Measurements from ENCODE around the gene DUSP8. TPM values are rescaled to one million over a fixed set of nuclear protein-coding genes. Genes with fewer than 3 reads are reported as not detected.

Gene DUSP8
- total RNA-seq, 1 donor from 2014 or later, result 10.5 TPM

DNA sequence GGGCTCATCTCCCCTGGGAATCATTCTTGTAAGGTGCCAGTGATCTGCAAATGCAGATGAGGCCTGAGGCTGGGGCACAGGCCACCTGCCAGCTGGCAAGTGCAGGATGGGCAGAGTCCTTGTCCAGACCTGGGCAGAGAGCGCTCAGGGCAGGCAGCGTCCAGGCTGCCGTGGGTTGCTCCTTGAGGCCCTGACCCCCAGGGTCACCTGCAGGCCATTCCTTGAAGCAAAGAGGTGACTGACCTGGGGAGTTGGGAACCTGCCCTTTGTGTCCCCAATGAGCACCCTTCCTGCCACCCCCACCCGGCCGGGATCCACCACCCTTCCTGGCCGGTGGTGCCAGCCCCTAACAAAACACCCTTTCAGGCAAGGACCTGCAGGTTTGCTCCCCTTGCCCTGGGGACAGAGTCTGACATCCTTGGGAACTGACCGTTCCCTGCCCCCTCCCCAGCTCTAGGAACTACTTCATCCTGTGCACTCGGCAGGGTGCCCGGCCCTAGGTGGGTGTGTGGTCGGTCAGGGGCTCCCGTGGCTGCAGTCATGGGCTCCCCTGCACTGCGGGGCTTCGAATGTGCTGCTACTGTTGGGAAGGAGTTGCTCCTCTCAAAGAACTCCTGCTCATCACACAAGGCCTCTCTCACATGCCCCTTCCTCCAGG is 28.3 kb downstream of the DUSP8 start:
- ATAC-seq (no peak), DNase-seq (ENCODE audit: missing footprints) (peak; percentile 50)
- intact Hi-C loops (cut with DNase I), result no loop called here

DNA sequence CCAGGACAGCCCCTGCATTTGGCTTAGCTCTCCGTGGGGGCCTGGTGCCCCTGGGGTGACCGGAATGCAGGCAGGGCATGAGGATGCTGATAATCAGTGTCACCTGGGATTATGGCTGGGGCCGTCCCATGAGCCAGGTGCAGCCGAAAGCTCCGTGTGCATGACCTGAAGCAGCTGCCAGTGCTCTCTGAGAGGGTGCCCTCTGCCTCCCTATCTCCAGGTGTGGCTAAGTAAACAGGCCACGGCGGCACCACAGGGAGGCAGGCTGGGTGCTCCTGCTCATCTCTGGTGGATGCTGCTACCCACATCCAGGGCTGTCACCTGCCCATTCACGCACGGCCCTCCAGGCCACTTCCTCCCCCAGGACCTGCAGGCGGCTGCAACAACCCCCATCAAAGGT is 29.8 kb downstream of the DUSP8 start:
- DNase-seq (ENCODE audit: missing footprints), result peak; percentile 21
- intact Hi-C loops (cut with DNase I), result no loop called here
- ATAC-seq, result no peak

DNA sequence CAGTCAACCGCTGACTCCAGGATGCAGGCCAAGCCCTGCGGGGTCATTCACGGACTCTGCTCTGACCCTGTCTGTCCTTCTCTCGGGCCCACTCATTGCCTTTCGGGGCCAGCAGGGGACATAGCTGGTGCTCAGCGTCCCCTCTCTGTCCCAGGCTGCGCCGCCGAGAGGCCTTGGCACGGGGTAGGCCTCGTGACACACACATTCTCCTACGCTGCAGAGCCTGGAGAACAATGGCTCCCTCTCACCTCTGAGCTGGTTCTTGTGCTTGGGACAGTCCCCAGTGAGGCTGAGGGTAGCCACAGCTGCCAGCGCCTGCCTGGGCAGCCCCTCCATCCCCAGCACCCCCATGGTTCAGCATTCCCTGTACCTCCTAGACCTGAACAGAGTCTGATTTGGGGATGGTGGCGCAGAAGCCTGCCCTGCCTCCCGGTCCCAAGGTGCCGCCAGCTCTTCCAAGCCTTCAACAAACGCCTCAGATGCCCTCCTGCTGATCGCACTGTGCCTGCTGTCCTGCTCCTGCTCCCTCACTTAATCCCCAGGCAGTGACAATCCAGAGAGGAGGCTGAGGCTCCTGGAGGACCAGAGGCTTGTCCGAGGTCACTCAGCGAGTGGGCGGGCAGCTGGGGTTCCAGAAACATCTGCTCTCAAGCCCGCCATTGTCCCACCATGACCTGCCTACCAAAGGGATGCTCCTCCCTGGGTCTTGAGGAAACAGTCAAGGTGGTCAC is 30.4 kb downstream of the DUSP8 start:
- ATAC-seq, result peak; percentile 51
- peak; percentile 26 for DNase-seq (ENCODE audit: missing footprints)
- intact Hi-C loops (cut with DNase I), result no loop called here

DNA sequence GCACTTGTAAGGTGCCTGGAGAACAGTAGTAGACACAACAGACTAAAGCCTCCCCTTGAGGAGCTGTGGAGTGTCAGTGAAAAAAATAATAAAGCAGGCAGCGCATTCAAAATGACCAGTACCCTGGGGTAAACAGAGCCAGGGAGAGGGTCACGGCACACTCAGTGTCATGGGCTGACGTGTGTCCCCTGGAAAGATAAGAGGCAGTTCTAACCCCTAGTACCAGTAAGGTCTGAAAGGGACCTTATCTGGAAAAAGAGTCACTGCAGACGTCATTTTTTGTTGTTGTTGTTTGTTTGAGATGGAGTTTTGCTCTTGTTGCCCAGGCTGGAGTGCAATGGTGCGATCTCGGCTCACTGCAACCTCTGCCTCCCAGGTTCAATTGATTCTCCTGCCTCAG is 32.0 kb downstream of the DUSP8 start:
- intact Hi-C loops (cut with DNase I), result no loop called here
- no peak for DNase-seq (ENCODE audit: missing footprints)
- ATAC-seq, result no peak

DNA sequence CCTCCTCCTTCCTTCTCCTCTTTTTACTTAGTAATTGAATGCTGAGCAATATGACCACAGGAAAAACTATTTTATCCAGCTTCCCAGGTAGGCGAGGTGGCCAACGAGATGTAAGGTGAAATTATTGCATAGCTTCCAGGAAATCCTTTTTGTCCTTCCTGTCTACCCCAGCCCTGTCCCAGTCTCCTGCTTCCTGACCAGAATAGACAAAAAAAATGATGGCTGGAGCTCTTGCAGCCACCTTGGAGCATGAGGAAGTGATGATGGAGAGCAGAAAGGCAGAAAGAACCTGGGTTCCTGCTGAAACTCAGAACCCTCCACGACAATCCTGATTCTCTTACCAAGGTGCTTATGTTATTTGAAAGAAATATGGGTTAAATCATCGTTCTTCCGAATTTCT is 33.9 kb downstream of the DUSP8 start:
- peak; percentile 4 for DNase-seq (ENCODE audit: missing footprints)
- intact Hi-C loops (cut with DNase I), result no loop called here

DNA sequence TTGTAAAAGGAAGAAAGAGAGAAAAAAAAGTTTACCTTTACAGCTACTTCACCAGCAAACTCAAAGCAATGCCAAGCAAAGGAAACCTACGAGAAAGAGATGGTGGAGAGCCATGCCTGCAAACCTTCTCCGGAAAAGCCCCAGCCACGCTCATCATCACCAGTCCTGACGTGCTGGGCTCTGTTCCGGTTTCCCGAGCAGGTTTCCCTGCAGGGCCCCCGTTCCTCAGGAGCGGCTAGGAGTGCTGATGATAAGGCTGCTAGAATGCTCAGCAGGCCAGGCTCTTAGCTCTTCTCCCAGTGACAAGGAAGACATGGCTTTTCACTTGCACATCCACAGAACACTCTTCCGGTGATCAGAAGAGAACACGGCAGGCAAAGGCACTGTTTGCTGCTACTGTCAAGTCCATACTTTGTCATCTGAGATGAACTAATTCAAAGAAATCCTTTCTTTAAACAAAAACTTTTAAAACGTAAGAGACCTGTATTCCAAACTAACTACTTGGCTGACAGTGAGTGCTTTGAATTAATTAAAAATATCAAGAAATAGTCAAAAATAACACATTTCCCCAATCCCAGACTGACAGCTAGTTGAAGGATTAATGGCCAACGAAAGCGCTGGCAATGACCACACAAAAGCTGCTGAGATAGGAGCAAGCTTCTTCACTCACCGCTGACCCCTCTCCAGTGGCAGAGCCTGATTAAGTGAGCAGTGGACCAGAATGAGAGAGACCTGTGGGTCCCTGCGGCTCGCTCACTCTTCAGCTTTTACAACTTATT is 35.8 kb downstream of the DUSP8 start:
- DNase-seq (ENCODE audit: missing footprints), result peak; percentile 60
- ATAC-seq, result no peak
- intact Hi-C loops (cut with DNase I), result no loop called here

More for the DNA sequence above, 33.9 kb downstream of the DUSP8 start:
- ATAC-seq, result no peak

DNA sequence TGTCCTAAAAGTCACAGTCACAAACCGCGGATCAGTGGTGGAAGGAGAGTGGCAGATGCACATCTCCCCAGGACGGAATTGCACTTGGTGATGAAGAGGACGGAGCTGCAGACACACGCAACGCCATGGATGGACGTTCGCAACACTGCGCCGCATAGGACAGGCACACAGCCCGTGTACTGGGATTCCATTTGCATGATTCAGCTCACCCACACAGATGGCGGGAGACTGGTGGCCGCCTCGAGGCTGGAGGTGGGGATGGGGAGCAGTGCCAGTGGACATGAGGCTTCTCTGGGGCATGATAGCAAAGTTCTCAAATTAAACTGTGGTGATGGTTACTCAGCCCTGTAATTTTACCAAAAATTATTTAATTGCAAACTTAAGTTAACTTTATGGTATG is 37.4 kb downstream of the DUSP8 start:
- no peak for DNase-seq (ENCODE audit: missing footprints)
- intact Hi-C loops (cut with DNase I), result no loop called here
- no peak for ATAC-seq

DNA sequence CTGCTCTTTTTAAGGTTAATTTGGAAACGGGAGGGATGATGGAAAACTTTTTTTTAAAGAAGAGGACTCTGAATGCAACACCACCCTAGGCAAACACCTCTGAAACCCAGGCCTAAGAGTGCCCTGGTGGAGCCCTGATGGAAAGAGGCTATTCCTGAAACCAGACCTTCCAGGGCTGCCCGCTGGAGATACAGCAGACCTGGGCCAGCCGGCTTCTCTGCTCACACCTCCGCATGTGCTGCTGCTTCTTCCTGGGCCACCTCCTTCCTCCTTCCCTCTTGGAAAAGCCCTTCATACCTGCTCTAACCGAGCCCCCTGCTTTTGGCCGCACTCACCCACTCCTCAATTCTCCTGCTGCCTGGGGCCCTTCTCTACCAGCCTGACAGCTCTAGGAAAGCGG is 37.9 kb downstream of the DUSP8 start:
- ATAC-seq (no peak), DNase-seq (ENCODE audit: missing footprints) (no peak)
- intact Hi-C loops (cut with DNase I), result no loop called here

DNA sequence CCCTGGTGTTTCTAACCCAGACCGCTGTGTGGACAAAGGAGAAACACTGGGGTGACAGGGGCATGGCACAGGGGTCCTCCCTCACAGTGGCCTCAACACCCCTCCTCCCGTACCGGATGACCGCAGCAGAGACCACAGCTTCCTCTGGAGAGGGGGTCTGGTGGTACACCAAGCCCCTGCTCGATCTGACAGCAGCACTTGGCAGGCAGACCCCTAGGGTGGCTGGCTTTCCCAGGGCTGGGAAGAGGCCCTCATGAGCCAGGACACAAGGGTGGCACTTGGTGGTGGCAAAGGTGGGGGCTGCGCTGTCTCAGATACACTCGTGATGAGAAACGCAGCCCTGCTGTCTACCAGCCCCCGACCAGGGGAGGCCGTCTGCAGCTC is 38.7 kb downstream of the DUSP8 start:
- DNase-seq (ENCODE audit: missing footprints), result peak; percentile 8
- ATAC-seq, result no peak
- intact Hi-C loops (cut with DNase I), result no loop called here

DNA sequence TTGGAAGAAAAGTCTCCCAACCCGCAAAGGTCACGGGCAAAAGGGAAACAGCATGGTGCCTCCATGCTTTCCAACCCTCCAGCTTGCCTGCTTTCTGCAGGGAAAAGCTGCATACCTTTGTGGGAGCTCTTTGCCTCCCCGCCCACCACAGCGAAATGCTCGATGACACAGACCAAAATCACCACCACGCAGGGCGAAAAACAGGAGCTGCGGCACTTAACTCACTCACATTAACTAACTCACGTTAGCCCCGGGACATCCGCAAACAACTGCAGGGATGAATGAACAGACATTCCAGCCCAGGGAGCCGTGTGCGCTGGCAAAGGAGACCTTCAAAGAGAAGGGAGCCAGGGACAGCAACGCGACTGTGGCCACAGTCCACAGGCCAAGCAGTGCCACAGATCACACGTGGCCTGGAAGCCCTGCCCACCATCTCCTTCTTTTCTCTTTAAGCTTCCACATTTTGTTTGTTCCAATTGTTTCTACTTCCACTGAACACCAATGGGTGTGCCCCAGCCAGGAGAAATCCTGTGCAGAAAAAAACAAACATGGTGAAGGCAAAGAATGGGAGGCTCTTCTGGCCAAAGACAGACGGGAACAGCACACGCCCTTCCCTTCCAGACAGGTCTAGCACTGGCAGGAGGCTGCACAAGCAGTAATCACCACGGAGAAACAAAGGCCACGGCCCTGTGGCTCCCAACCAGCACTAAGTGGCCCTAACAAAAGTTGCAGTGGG is 39.3 kb downstream of the DUSP8 start:
- DNase-seq (ENCODE audit: missing footprints) (peak; percentile 63), ATAC-seq (no peak)
- intact Hi-C loops (cut with DNase I), result loop anchor here (1.0 kb wide), 1 partner anchor 26 kb away; no protein-coding TSS in a partner anchor

DNA sequence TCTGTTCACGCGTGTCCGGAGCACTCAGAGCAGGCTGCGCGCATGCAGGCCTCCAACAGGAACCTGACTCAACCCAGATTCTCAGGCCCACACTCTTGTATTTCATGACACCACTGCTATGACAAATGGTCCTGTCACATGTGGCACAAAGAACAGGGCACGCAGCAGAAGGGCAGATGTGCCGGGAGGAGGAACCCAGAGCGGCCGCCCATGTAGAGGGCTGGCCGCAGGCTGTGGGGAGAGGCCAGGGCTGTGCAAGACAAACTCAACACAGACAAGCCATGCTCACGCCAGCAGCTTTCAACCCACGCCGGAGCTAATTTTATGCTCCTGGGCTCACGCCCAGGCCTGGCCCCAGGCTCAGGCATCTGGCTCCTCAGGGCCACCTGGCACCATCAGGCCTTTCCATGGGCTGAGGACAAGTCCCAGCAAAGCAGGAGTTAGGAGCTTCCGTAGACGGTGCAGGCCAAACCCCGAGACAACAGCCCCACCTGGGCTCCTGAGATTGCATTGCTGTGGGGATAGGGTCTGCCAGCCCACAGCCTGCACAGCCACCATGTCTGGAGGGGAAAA is 40.0 kb downstream of the DUSP8 start:
- intact Hi-C loops (cut with DNase I), result loop anchor here (1.0 kb wide), 1 partner anchor 26 kb away; no protein-coding TSS in a partner anchor
- DNase-seq (ENCODE audit: missing footprints) (peak; percentile 85), ATAC-seq (peak; percentile 91)

DNA sequence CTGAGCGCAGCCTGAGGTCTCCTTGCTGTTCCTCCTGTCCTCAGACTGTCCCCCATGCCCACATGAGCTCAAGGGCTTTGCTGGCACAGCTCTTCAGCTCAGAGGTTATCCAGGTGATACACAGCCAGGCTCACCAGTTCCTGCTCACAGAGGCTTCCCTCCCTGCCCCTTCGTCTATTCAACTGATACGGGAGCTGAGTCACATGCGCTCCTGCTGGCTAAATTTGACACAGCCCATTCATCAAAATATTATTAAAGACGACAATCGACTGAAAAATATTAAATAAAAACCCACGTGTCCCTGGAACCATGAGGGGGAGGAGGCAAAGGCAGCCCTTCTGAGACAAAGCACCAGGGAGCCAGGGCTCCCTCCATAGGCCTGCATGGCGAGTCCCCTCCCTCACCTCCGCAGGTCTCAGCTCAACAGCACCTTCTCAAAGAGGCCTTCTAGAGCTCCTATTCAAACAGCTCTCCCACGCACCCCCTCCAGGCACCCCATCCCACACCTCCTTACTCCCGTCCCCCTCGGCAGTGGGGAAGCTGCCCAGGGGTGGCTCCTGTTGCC is 40.5 kb downstream of the DUSP8 start:
- intact Hi-C loops (cut with DNase I), result loop anchor here (1.0 kb wide), 1 partner anchor 25 kb away; no protein-coding TSS in a partner anchor
- ATAC-seq (peak; percentile 36), DNase-seq (ENCODE audit: missing footprints) (peak; percentile 13)

DNA sequence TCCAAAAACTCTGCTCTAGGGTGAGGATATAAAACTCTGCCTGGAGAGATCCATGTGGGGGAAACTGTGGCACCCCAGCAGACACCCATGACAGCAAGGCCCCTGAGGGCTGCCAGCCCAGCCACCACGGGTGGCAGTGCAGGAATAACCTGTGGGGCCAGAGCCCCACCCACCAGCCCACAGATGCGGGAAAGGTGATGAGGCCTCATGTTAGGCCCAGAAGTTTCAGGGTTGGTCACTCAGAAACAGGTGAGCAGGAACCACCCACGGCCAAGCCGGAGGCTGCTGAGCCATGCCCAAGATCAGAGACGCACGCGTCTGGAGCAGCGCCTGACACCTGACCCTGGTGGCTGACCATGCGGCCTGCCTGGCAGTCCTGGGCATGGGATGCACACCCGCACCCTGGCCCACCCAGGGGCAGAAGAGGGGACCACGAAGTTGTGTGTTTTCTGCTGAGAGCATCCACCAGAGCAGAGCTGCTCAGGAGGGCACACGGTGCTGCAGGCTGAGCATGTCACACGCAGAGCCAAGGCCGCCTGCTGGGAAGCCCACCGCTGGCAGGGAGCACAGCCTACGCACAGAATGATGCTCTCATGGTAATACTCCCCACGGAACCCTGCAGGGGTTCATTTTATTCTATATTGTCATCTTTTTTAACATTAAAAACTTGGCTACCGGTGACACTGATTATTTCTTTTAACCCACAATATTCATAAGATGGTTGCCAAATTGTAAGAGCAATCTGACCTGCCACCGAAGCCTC is 41.2 kb downstream of the DUSP8 start:
- intact Hi-C loops (cut with DNase I), result no loop called here
- ATAC-seq, result no peak
- DNase-seq (ENCODE audit: missing footprints), result peak; percentile 30

DNA sequence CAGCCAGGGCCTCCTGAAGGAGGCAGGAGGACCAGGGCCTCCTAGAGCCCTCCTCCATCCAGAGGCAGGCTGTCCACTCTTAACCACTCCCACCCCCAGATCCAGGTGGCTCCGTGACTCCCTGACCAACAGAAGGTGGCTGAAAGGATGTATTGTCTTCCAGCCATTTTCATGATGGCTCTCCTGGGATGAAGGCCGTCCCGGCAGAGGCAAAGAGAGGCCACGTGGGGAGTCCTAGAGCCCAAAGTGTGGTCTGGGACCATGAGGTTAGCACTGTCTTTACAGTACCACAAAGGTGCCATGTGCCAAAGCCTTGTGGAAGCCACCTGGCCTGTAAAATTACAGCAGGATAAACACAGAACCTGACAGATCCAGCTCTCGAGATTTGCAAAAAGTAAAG is 42.3 kb downstream of the DUSP8 start:
- peak; percentile 5 for DNase-seq (ENCODE audit: missing footprints)
- ATAC-seq, result no peak
- intact Hi-C loops (cut with DNase I), result loop anchor here (2.0 kb wide), 1 partner anchor 21 kb away; no protein-coding TSS in a partner anchor

DNA sequence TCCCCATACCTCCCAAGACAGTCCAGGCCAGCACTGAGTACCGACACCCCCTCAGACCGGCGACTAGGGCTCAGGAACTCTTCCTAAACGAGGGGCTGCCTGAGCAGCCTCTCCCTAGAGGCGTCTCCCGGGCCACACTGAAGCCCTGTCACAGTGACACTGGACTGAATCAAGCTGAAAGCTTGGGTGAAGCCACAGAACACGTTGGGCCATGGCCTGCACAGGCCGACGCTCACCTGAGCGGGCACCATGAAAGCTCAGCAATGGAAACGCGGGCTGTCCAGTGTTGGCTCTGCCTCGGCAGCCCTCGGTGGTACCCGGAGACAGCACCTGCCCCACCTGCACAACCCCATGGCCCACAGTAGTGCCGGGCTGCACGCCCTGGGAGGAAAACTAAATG is 42.8 kb downstream of the DUSP8 start:
- no peak for ATAC-seq
- DNase-seq (ENCODE audit: missing footprints), result peak; percentile 32
- intact Hi-C loops (cut with DNase I), result loop anchor here (2.0 kb wide), 1 partner anchor 20 kb away; no protein-coding TSS in a partner anchor

DNA sequence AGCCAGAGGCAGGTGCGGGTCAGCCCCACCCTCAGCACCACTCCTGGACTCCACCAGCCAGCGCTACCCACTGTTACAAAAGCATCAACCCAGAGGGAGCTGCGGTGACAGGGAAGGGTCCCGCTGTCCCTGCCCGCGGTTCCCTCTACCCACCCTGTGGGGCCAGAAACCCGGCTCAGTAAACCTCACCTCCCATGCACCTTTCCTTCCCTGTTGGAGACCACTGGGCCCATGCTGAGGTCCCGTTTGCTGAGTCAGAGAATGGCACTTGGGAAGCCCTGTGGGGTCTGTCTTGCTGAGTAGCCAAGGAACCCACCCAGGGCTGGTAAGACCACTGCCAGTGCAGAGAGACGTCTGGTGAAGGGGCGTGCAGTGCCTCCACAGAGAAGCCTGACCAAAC is 43.4 kb downstream of the DUSP8 start:
- intact Hi-C loops (cut with DNase I), result loop anchor here (2.0 kb wide), 1 partner anchor 20 kb away; no protein-coding TSS in a partner anchor
- peak; percentile 39 for DNase-seq (ENCODE audit: missing footprints)
- ATAC-seq, result no peak

DNA sequence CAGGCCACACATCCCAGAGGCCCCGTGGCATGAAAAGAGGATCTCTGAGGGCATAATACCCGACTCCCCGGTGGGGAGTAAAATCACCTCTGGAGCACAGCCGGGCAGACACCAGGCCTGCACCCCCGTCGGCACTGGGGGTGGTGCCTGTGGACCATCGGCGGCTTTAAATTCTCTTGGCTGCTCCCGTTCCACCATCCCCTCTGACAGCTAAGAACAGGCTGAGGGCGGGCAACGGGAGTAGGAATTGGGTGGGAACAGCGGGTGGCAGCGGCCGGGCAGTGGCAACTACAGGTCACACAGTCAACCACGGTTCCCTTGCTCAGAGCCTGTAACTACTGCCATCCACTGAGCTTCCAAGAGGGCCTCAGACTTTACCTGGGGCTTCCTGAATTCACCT is 45.3 kb downstream of the DUSP8 start:
- intact Hi-C loops (cut with DNase I), result no loop called here
- ATAC-seq, result no peak

More for the DNA sequence above, 45.3 kb downstream of the DUSP8 start:
- peak; percentile 56 for DNase-seq (ENCODE audit: missing footprints)

Measured in Right ventricle myocardium inferior (tissue), 1 donor.